Caco-2 (cell line): ENCODE measurements around the gene ATF6. TPM values are rescaled to one million over a fixed set of nuclear protein-coding genes. Genes with fewer than 3 reads are reported as not detected.
A peak's percentile ranks its signal among the peaks of the same experiment; 100 is the strongest.

Experiments
- BruUV-seq: library from RNA; stranded (reverse); fragments of 400-500 nt; replicated peaks from 2 replicates; lab custom pipeline; 2021; lab: Mats Ljungman, UMichigan
- CTCF ChIA-PET: fragments of 300-600 bp; sonication (Branson Sonifier 250); formaldehyde crosslinking; loops from one replicate; lab custom pipeline; 2022; ENCODE audit warnings: antibody characterized with exemption; lab: Charles Lee
- POLR2A ChIA-PET: fragments of 300-600 bp; sonication (Branson Sonifier 250); formaldehyde crosslinking; loops from one replicate; lab custom pipeline; 2022; ENCODE audit warnings: antibody characterized with exemption; lab: Charles Lee
- DNase-seq, 2 experiments: peaks; one replicate each; pipeline versions ENCODE4 v3.0.0 to v3.0.0-alpha.2; 2020 to 2022
- H3K27me3 ChIP-seq: replicated peaks from 2 replicates; pipeline ENCODE4 v1.6.0; 2011; ENCODE audit warnings: low read length; ENCODE audit not compliant: control insufficient read depth, insufficient read depth
- H3K36me3 ChIP-seq: 2 replicates; pipeline ENCODE4 v1.5.1; 2011; ENCODE audit warnings: low read length; ENCODE audit not compliant: control insufficient read depth, insufficient read depth
- H3K4me1 ChIP-seq: fragments of 250-450 bp; sonication (Bioruptor Pico); 2 replicates; pipeline ENCODE4 v1.5.1; 2020; ENCODE audit warnings: mild to moderate bottlenecking
- H3K4me3 ChIP-seq: 2 replicates; pipeline ENCODE4 v1.5.1; 2011; ENCODE audit warnings: low read depth, mild to moderate bottlenecking, control low read depth, low read length
- H3K9me3 ChIP-seq: fragments of 250-450 bp; sonication (Bioruptor Pico); 2 replicates; pipeline ENCODE4 v1.5.1; 2020; ENCODE audit warnings: mild to moderate bottlenecking, moderate library complexity
- H3K27ac Mint-ChIP-seq: one replicate; pipeline ENCODE4 v1.8.0; 2022; ENCODE audit warnings: mixed read lengths; ENCODE audit not compliant: unreplicated experiment
- H3K27me3 Mint-ChIP-seq: one replicate; pipeline ENCODE4 v1.8.0; 2022; ENCODE audit warnings: mixed read lengths; ENCODE audit not compliant: insufficient read depth, unreplicated experiment
- H3K36me3 Mint-ChIP-seq: one replicate; pipeline ENCODE4 v1.8.0; 2022; ENCODE audit warnings: mild to moderate bottlenecking, mixed read lengths; ENCODE audit not compliant: insufficient read depth, unreplicated experiment
- H3K4me1 Mint-ChIP-seq: one replicate; pipeline ENCODE4 v1.8.0; 2022; ENCODE audit warnings: low read depth, mixed read lengths; ENCODE audit not compliant: unreplicated experiment
- H3K4me3 Mint-ChIP-seq: one replicate; pipeline ENCODE4 v1.8.0; 2022; ENCODE audit warnings: mild to moderate bottlenecking, moderate library complexity, mixed read lengths; ENCODE audit not compliant: unreplicated experiment
- H3K9me3 Mint-ChIP-seq: one replicate; pipeline ENCODE4 v1.8.0; 2022; ENCODE audit warnings: mixed read lengths; ENCODE audit not compliant: unreplicated experiment
- intact Hi-C: fragments of 100-400 bp; cut with micrococcal nuclease; formaldehyde crosslinking; loops from one replicate; pipeline ENCODE4 v1.10.0; 2022; ENCODE audit not compliant: unreplicated experiment
- total RNA-seq: library from RNA; stranded (reverse); gene quantifications from 2 replicates; pipeline ENCODE4 v1.2.3, GENCODE V29; 2022
- TF ChIP-seq, protein P1 (sequence below), 2 experiments: fragments of 200-600 bp in 1 of 2; IDR thresholded peaks; 1 replicate in 1 of 2; 2 replicates in 1 of 2; pipeline versions ENCODE4 v1.5.1 to v1.8.0; 2011 to 2022; ENCODE audit warnings: antibody characterized with exemption in 1 of 2, control low read depth in 1 of 2, inconsistent platforms in 1 of 2, low read depth in 1 of 2, low read length in 1 of 2, mild to moderate bottlenecking in 1 of 2, moderate library complexity in 1 of 2; ENCODE audit not compliant: insufficient read depth in 1 of 2, severe bottlenecking in 1 of 2, unreplicated experiment in 1 of 2

The ATF6 gene
- total RNA-seq, 1 experiment from 2014 or later: 16.4 TPM

DNA sequence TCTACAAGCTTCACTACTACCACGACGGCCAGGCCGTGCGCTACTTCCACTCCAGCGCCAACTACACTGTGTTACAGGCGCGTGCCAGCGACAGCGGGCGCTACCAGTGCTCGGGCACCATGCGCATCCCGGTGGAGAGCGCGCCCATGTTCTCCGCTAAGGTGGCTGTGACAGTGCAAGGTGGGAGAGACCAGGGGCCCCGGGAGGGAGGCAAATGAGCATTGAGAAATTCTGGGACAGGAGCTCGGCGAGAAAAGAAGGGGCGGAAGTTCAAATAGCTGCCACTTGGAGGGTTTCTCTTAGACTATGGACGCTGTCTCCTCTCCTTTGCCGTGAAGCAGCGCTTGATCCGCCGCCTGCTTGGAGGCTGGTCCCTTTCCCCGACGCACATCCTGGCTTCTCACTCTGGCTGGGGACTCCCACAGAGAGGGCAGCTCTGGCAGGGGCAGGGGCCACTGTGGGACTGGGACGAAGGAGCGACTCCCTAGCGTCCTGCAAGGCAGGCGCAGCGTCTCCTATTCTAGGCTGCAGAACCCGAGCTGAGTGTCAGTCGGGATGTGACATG lies 40.1 kb upstream of the ATF6 start:
- no peaks in the 10 kb centered on the region for H3K36me3 ChIP-seq
- Mint-ChIP-seq H3K27ac (no peak overlapping the region), H3K4me3 (peak overlapping the region; percentile 77), H3K9me3 (no peaks in the 10 kb centered on the region), H3K27me3 (peaks cover 6% of the 10 kb centered on the region), H3K4me1 (peaks cover 7% of the 10 kb centered on the region), H3K36me3 (peaks cover 15% of the 10 kb centered on the region)
- peak overlapping the region; percentile 82 for H3K4me3 ChIP-seq
- BruUV-seq: no TSS peak
- TF ChIP-seq, protein P1, sequence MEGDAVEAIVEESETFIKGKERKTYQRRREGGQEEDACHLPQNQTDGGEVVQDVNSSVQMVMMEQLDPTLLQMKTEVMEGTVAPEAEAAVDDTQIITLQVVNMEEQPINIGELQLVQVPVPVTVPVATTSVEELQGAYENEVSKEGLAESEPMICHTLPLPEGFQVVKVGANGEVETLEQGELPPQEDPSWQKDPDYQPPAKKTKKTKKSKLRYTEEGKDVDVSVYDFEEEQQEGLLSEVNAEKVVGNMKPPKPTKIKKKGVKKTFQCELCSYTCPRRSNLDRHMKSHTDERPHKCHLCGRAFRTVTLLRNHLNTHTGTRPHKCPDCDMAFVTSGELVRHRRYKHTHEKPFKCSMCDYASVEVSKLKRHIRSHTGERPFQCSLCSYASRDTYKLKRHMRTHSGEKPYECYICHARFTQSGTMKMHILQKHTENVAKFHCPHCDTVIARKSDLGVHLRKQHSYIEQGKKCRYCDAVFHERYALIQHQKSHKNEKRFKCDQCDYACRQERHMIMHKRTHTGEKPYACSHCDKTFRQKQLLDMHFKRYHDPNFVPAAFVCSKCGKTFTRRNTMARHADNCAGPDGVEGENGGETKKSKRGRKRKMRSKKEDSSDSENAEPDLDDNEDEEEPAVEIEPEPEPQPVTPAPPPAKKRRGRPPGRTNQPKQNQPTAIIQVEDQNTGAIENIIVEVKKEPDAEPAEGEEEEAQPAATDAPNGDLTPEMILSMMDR (IDR thresholded peaks at IDR 0.05; ENCODE audit: insufficient read depth in 1 of 2, low read depth in 1 of 2, low read length in 1 of 2, severe bottlenecking in 1 of 2, unreplicated experiment in 1 of 2): peak; percentile 19 to 25
- H3K27me3 ChIP-seq: no peaks in the 10 kb centered on the region
- no peaks in the 10 kb centered on the region for H3K9me3 ChIP-seq
- ChIA-PET POLR2A (interaction anchor here (0.8 to 1.1 kb wide), 2 partner anchors 15 to 23 kb away, joined by 3 read pairs; partner anchors contain the start of gene DUSP12), CTCF (interaction anchor here (0.7 to 1.5 kb wide), 4 partner anchors 13 to 311 kb away, joined by 3 to 8 read pairs (median 4); no protein-coding TSS in a partner anchor)
- intact Hi-C loops: no loop called here
- DNase-seq: peak; percentile 47 to 49
- no peaks in the 10 kb centered on the region for H3K4me1 ChIP-seq

DNA sequence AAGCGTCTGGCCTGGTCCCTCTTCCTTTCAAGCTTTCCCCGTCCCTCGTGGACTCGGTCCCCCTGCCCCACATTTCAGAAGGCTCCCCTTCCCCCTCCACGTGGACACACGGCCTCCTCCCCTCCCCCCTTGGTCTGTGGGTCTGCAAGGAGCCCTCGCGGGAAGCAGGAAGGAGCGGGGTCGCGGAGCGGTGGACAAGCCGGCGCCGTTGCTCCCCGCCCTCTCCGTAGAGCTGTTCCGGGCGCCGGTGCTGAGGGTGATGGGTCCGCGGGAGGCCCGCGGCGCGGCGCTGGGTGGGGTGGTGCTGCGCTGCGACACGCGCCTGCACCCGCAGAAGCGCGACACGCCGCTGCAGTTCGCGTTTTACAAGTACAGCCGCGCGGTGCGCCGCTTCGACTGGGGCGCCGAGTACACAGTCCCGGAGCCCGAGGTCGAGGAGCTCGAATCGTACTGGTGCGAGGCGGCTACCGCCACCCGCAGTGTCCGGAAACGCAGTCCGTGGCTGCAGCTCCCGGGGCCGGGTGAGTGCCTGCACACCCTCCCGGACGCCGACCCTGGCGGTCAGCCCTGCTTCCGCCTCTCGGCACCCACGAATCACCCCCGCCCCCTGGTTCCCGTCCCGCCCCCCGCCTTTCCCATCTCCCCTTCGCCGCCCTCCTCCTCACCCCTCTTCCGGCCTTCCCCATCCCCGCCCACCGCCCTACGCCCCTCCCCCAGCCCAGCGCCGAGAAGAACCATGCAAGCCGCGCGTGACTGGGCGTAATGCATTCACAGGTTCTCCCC lies 39.5 kb upstream of the ATF6 start:
- H3K27me3 Mint-ChIP-seq: peaks cover 8% of the 10 kb centered on the region
- intact Hi-C loops: no loop called here
- CTCF ChIA-PET: interaction anchor here (0.7 to 1.5 kb wide), 5 partner anchors 12 to 311 kb away, joined by 3 to 8 read pairs (median 3); partner anchors contain the start of gene DUSP12

More for the DNA sequence above, 39.5 kb upstream of the ATF6 start:
- peak overlapping the region; percentile 82 for H3K4me3 ChIP-seq
- no peaks in the 10 kb centered on the region for H3K9me3 ChIP-seq
- no peaks in the 10 kb centered on the region for H3K36me3 ChIP-seq
- H3K27ac Mint-ChIP-seq: no peak overlapping the region
- no peaks in the 10 kb centered on the region for H3K4me1 ChIP-seq
- H3K27me3 ChIP-seq: no peaks in the 10 kb centered on the region
- DNase-seq: peak; percentile 80 to 92
- peaks cover 15% of the 10 kb centered on the region for H3K36me3 Mint-ChIP-seq
- H3K4me3 Mint-ChIP-seq: peak overlapping the region; percentile 77
- H3K4me1 Mint-ChIP-seq: peaks cover 7% of the 10 kb centered on the region
- POLR2A ChIA-PET: interaction anchor here (0.8 to 1.1 kb wide), 2 partner anchors 14 to 23 kb away, joined by 3 read pairs; partner anchors contain the start of gene DUSP12
- no peaks in the 10 kb centered on the region for H3K9me3 Mint-ChIP-seq
- no TSS peak for BruUV-seq
- TF ChIP-seq, protein P1 (IDR thresholded peaks at IDR 0.05; ENCODE audit: insufficient read depth in 1 of 2, low read depth in 1 of 2, low read length in 1 of 2, severe bottlenecking in 1 of 2, unreplicated experiment in 1 of 2): peak in 1 of 2 experiments; percentile 2
